Lower leg skin (tissue), 3 donors: ENCODE results near the gene RNF17.

Experiments
- CTCF ChIP-seq, 3 donors: fragments of 450-650 bp; IDR thresholded peaks; one replicate each; pipeline ENCODE4 v1.5.1; 2016; ENCODE audit warnings: antibody characterized with exemption in 3 of 3, mild to moderate bottlenecking in 3 of 3, moderate library complexity in 2 of 3
- POLR2A ChIP-seq, 2 donors: fragments of 450-650 bp; IDR thresholded peaks; one replicate each; pipeline ENCODE4 v1.6.1; 2016 to 2017; ENCODE audit warnings: antibody characterized with exemption in 2 of 2, mild to moderate bottlenecking in 1 of 2, moderate library complexity in 1 of 2

GRCh38 chr13:24788538-24788937, 24.6 kb downstream of the RNF17 start:
- no peak for TF ChIP-seq CTCF (IDR thresholded peaks at IDR 0.05)
- no peak for TF ChIP-seq POLR2A (IDR thresholded peaks at IDR 0.05)
